ENCODE measurements around the gene EFCAB14. TPM values are rescaled to one million over a fixed set of nuclear protein-coding genes. Genes with fewer than 3 reads are reported as not detected.

EFCAB14 gene
- total and polyA plus RNA-seq, 2 experiments from 2014 or later: 33.6 to 33.9 TPM

DNA sequence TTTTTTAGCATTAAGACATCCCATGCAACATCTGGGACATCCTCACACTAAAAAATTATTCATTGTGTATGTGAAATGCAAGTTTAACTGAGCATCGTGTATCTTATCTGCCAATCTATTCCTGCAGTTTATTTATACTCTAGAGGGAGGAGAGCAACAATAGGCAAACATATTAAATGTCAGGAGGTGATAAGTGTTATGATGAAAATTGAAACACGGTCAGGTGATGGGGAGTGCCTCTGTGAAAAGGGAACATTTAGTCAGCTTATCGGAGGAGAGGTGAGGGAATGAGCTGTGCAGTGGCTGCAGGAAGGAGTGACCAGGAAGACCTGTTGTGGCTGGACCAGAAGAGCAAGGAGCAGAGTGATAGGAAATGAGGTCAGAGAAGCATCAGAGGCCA lies 775 bp upstream of the EFCAB14 start:
- Histone ChIP-seq H3K9me3 (ENCODE audit: low read depth) (no peaks in the 10 kb centered on the region), H3K4me1 (ENCODE audit: low read depth) (peaks cover 11% of the 10 kb centered on the region), H3K4me3 (peak overlapping the region; percentile 65), H3K27ac (no peak overlapping the region), H3K36me3 (peaks cover 14% of the 10 kb centered on the region), H3K27me3 (no peaks in the 10 kb centered on the region)
- DNase-seq (ENCODE audit: low read depth in 1 of 2, low spot score in 1 of 2): no peak
- TF ChIP-seq CTCF (IDR thresholded peaks at IDR 0.05; ENCODE audit: low read depth, low read length): no peak

GRCh38 chr1:46718340-46718726 lies 581 bp downstream of the EFCAB14 start:
- H3K4me3 ChIP-seq: peak overlapping the region; percentile 65
- H3K4me1 ChIP-seq (ENCODE audit: low read depth): peaks cover 11% of the 10 kb centered on the region
- H3K27ac ChIP-seq: peak overlapping the region; percentile 74
- peak in 1 of 2 donors; percentile 8 for DNase-seq (ENCODE audit: low read depth in 1 of 2, low spot score in 1 of 2)
- peaks cover 25% of the 10 kb centered on the region for H3K36me3 ChIP-seq
- no peak for TF ChIP-seq CTCF (IDR thresholded peaks at IDR 0.05; ENCODE audit: low read depth, low read length)
- H3K27me3 ChIP-seq: no peaks in the 10 kb centered on the region
- no peaks in the 10 kb centered on the region for H3K9me3 ChIP-seq (ENCODE audit: low read depth)

DNA sequence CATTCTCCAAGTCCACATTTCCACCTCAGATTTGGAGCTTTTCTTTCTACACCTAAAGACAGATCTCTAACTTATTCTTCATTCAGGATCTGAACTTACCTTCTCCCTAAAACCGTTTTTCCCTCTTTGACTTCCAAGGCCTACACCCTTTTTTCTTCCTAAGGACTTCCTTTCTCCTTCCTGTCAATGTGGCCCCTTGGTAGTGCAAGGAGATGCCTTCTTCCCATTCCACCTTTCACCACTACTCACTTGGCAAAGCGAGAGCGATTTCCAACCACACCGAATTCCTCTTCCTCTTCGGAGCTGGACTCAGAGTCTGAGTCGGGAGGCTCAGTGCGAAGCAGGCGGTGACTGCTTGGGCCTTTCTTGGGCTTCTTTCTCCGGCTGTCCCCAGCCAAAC lies 1.3 kb downstream of the EFCAB14 start:
- no peak overlapping the region for H3K27ac ChIP-seq
- H3K27me3 ChIP-seq: no peaks in the 10 kb centered on the region
- no peaks in the 10 kb centered on the region for H3K9me3 ChIP-seq (ENCODE audit: low read depth)
- peaks cover 28% of the 10 kb centered on the region for H3K36me3 ChIP-seq
- DNase-seq (ENCODE audit: low read depth in 1 of 2, low spot score in 1 of 2): peak in 1 of 2 donors; percentile 3
- peaks cover 11% of the 10 kb centered on the region for H3K4me1 ChIP-seq (ENCODE audit: low read depth)
- TF ChIP-seq CTCF (IDR thresholded peaks at IDR 0.05; ENCODE audit: low read depth, low read length): no peak
- H3K4me3 ChIP-seq: peak overlapping the region; percentile 65

GRCh38 chr1:46714976-46715375 lies 3.9 kb downstream of the EFCAB14 start:
- Histone ChIP-seq H3K4me1 (ENCODE audit: low read depth) (peaks cover 11% of the 10 kb centered on the region), H3K27ac (no peak overlapping the region), H3K36me3 (peaks cover 36% of the 10 kb centered on the region), H3K4me3 (no peak overlapping the region), H3K27me3 (no peaks in the 10 kb centered on the region), H3K9me3 (ENCODE audit: low read depth) (no peaks in the 10 kb centered on the region)
- no peak for DNase-seq (ENCODE audit: low read depth in 1 of 2, low spot score in 1 of 2)
- no peak for TF ChIP-seq CTCF (IDR thresholded peaks at IDR 0.05; ENCODE audit: low read depth, low read length)

DNA sequence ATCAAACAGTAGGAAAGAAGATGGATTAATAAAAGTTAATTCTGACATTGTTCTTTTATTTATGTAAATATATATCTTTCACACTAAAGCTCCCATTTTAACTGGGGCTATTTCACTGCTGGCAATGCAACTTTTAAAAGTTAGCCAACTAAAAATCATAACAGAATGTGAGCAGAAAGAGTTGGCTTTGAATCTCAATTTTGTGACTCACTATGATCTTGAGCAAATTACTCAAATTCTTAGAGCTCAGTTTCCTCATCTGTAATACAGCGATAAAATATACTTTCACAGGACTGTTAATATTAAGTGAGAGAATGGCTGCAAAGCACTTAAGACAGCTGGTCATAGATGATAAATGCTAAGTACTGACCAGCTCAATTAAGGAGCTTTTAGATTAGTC lies 10.8 kb downstream of the EFCAB14 start:
- H3K27ac ChIP-seq: no peak overlapping the region
- TF ChIP-seq CTCF (IDR thresholded peaks at IDR 0.05; ENCODE audit: low read depth, low read length): no peak
- peaks cover 44% of the 10 kb centered on the region for H3K36me3 ChIP-seq
- peak in 1 of 2 donors; percentile 9 for DNase-seq (ENCODE audit: low read depth in 1 of 2, low spot score in 1 of 2)
- H3K27me3 ChIP-seq: no peaks in the 10 kb centered on the region
- H3K4me1 ChIP-seq (ENCODE audit: low read depth): no peaks in the 10 kb centered on the region
- no peaks in the 10 kb centered on the region for H3K9me3 ChIP-seq (ENCODE audit: low read depth)
- H3K4me3 ChIP-seq: no peak overlapping the region

GRCh38 chr1:46705408-46705807 lies 13.5 kb downstream of the EFCAB14 start:
- no peak for DNase-seq (ENCODE audit: low read depth in 1 of 2, low spot score in 1 of 2)
- Histone ChIP-seq H3K4me1 (ENCODE audit: low read depth) (no peaks in the 10 kb centered on the region), H3K9me3 (ENCODE audit: low read depth) (no peaks in the 10 kb centered on the region), H3K4me3 (no peak overlapping the region), H3K36me3 (peaks cover 41% of the 10 kb centered on the region), H3K27me3 (no peaks in the 10 kb centered on the region), H3K27ac (no peak overlapping the region)
- TF ChIP-seq CTCF (IDR thresholded peaks at IDR 0.05; ENCODE audit: low read depth, low read length): no peak
